ENCODE results near the gene KRTAP9-9.

The KRTAP9-9 gene

GRCh38 chr17:41298458-41299135, 43.4 kb downstream of the KRTAP9-9 start:
- H3K9me2 ChIP-seq (replicated peaks; ENCODE audit: insufficient read depth, low read length), result no peaks in the 10 kb centered on the region
- no peaks in the 10 kb centered on the region for H3K79me2 ChIP-seq (ENCODE audit: insufficient read depth, low read length)
- no peak overlapping the region for H2AFZ ChIP-seq (ENCODE audit: low read depth, low read length, severe bottlenecking)
- H4K20me1 ChIP-seq (ENCODE audit: low read depth, low read length), result no peaks in the 10 kb centered on the region
- H3K4me3 ChIP-seq (ENCODE audit: insufficient read depth, low read length, poor library complexity, severe bottlenecking), result no peak overlapping the region
- no peak overlapping the region for H3K27ac ChIP-seq (ENCODE audit: low read depth, low read length)
- H3F3A ChIP-seq (ENCODE audit: insufficient read depth), result no peaks in the 10 kb centered on the region
- H3K36me3 ChIP-seq (ENCODE audit: low read length), result no peaks in the 10 kb centered on the region
- H3K9ac ChIP-seq (ENCODE audit: low read length), result no peak overlapping the region
- H3K4me2 ChIP-seq (ENCODE audit: low read depth, low read length, poor library complexity, severe bottlenecking), result no peak overlapping the region
- no peaks in the 10 kb centered on the region for H3K9me3 ChIP-seq (ENCODE audit: insufficient read depth, low read length)
- TF ChIP-seq CTCF (IDR thresholded peaks at IDR 0.05; ENCODE audit: insufficient read depth, low read length, poor library complexity, severe bottlenecking) (no peak), EZH2phosphoT487 (conservative IDR thresholded peaks at IDR 0.05; ENCODE audit: low read length) (no peak)
- H3K27me3 ChIP-seq (ENCODE audit: low read length), result no peaks in the 10 kb centered on the region

GRCh38 chr17:41301204-41301790, 46.1 kb downstream of the KRTAP9-9 start:
- Histone ChIP-seq H3K4me3 (ENCODE audit: insufficient read depth, low read length, poor library complexity, severe bottlenecking) (no peak overlapping the region), H3K4me2 (ENCODE audit: low read depth, low read length, poor library complexity, severe bottlenecking) (no peak overlapping the region), H2AFZ (ENCODE audit: low read depth, low read length, severe bottlenecking) (no peak overlapping the region), H3K27ac (ENCODE audit: low read depth, low read length) (no peak overlapping the region), H3K36me3 (ENCODE audit: low read length) (no peaks in the 10 kb centered on the region), H3K9me2 (replicated peaks; ENCODE audit: insufficient read depth, low read length) (no peaks in the 10 kb centered on the region), H3K9ac (ENCODE audit: low read length) (no peak overlapping the region), H3K27me3 (ENCODE audit: low read length) (no peaks in the 10 kb centered on the region), H3K79me2 (ENCODE audit: insufficient read depth, low read length) (no peaks in the 10 kb centered on the region), H3K9me3 (ENCODE audit: insufficient read depth, low read length) (no peaks in the 10 kb centered on the region), H4K20me1 (ENCODE audit: low read depth, low read length) (no peaks in the 10 kb centered on the region), H3F3A (ENCODE audit: insufficient read depth) (no peaks in the 10 kb centered on the region)
- TF ChIP-seq EZH2phosphoT487 (conservative IDR thresholded peaks at IDR 0.05; ENCODE audit: low read length), result no peak

DNA sequence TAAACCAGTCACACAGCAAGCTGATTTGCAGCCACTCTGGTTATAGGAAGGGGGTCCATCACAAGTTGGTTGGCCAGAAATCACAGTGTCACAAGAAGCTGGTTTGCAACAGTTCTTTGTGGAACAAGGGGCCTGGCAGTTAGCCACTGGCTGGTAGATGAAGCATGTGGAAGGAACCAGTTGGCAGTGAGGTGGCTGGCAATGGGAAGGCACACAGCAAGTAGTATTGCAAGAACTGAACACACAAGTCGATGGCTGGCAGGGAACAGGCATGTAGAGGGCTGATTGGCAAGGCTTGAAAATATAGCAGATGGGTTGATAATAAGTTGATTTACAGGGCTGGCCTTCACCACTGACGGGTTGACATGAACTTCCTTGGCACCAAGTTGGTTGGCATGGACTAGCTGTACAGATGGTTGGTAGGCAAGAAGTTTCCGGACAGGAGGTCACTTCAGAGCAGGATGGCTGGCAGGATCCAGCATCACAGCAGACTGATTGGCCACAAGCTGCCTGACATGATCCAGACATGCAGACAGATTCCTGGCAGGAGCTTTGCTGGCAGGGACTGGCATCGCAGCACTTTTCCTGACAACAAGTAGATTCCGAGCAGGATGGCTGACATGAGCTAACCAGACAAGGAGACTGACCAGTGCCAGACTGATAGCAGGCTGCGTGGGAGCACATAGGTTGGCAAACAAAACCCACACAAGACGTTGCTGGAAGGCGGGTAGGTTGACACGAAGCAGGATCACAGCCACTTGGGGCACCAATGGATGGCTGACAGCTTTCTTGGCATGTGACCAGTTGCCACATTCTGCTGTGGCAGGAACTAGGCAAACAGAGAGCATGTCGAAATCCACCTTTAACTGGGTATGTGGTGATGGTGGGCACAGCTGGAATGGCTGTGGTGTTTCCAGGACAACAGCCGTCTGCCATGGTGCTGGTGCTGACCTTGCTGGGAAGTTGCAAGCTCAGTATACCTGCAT, 47.0 kb downstream of the KRTAP9-9 start, which contains the start of gene KRTAP29-1:
TSS of gene KRTAP29-1 (minus strand) at position 936 of the 986 bp plus-strand sequence. CDS start at position 936, 0 bp downstream.
- Histone ChIP-seq H3F3A (ENCODE audit: insufficient read depth) (no peaks in the 10 kb centered on the region), H3K4me2 (ENCODE audit: low read depth, low read length, poor library complexity, severe bottlenecking) (no peak within 1 kb of the TSS), H3K36me3 (ENCODE audit: low read length) (no peaks in the 10 kb centered on the region), H4K20me1 (ENCODE audit: low read depth, low read length) (no peaks in the 10 kb centered on the region), H3K27ac (ENCODE audit: low read depth, low read length) (no peak within 1 kb of the TSS), H3K9ac (ENCODE audit: low read length) (no peak within 1 kb of the TSS), H3K79me2 (ENCODE audit: insufficient read depth, low read length) (no peaks in the 10 kb centered on the region), H3K9me2 (replicated peaks; ENCODE audit: insufficient read depth, low read length) (no peaks in the 10 kb centered on the region), H3K9me3 (ENCODE audit: insufficient read depth, low read length) (no peaks in the 10 kb centered on the region), H2AFZ (ENCODE audit: low read depth, low read length, severe bottlenecking) (no peak within 1 kb of the TSS), H3K4me3 (ENCODE audit: insufficient read depth, low read length, poor library complexity, severe bottlenecking) (no peak within 1 kb of the TSS), H3K27me3 (ENCODE audit: low read length) (no peaks in the 10 kb centered on the region)
- no peak for TF ChIP-seq EZH2phosphoT487 (conservative IDR thresholded peaks at IDR 0.05; ENCODE audit: low read length)
- TF ChIP-seq CTCF (IDR thresholded peaks at IDR 0.05; ENCODE audit: insufficient read depth, low read length, poor library complexity, severe bottlenecking), result no peak

Data from SU-DHL-6 (cell line).